SK-N-MC (cell line): ENCODE data around the gene CKLF.
A peak's percentile ranks its signal among the peaks of the same experiment; 100 is the strongest.

Experiments used
- DNase-seq: peaks from one replicate; pipeline ENCODE4 v3.0.0-alpha.2; 2011; ENCODE audit warnings: low read depth, low spot score
- H3K27ac ChIP-seq: fragments of 200-600 bp; sonication (generic); 2 replicates; pipeline ENCODE4 v1.5.1; 2016; ENCODE audit warnings: mixed run types
- H3K36me3 ChIP-seq: fragments of 200-600 bp; sonication (generic); 2 replicates; pipeline ENCODE4 v1.6.1; 2017; ENCODE audit warnings: antibody characterized with exemption, low read length, mixed read lengths; ENCODE audit not compliant: insufficient read depth
- H3K4me3 ChIP-seq: fragments of 200-600 bp; sonication (generic); 2 replicates; pipeline ENCODE4 v1.5.1; 2016
- H3K9ac ChIP-seq: fragments of 200-600 bp; sonication (generic); 2 replicates; pipeline ENCODE4 v1.8.0; 2017; ENCODE audit warnings: mixed run types, mixed read lengths; ENCODE audit not compliant: insufficient read length
- H3K9me3 ChIP-seq: fragments of 200-600 bp; sonication (generic); 2 replicates; pipeline ENCODE4 v1.6.1; 2017; ENCODE audit warnings: low read depth, mild to moderate bottlenecking, antibody characterized with exemption, low read length, moderate library complexity, mixed read lengths
- EZH2 ChIP-seq: fragments of 200-600 bp; sonication (generic); IDR thresholded peaks from one replicate; pipeline ENCODE4 v1.6.1; 2017; ENCODE audit warnings: antibody characterized with exemption
- FOXP2 ChIP-seq: optimal IDR thresholded peaks from 2 replicates; pipeline ENCODE3; 2011; ENCODE audit warnings: mild to moderate bottlenecking, moderate library complexity; ENCODE audit not compliant: insufficient read depth; ENCODE audit errors: extremely low read length, control extremely low read depth
- POLR2AphosphoS5 ChIP-seq: IDR thresholded peaks from 2 replicates; pipeline ENCODE4 v1.6.1; 2012; ENCODE audit warnings: mild to moderate bottlenecking, low read depth, low read length, borderline replicate concordance

CKLF gene

GRCh38 chr16:66552286-66553177 is at the start of gene CKLF:
CKLF (plus strand) TSS chr16:66552576; CDS start chr16:66552716, 140 bp downstream.
- Histone ChIP-seq H3K36me3 (no peaks in the 10 kb centered on the region), H3K9ac (peak within 1 kb of the TSS; percentile 79), H3K4me3 (peak within 1 kb of the TSS; percentile 77), H3K27ac (peak within 1 kb of the TSS; percentile 70; the same call in 1 of the 2 replicates), H3K9me3 (no peaks in the 10 kb centered on the region)
- TF ChIP-seq POLR2AphosphoS5: peak; percentile 72
- no peak for TF ChIP-seq FOXP2
- peak; percentile 8 for DNase-seq

GRCh38 chr16:66503030-66503429 is 49.3 kb upstream of the CKLF start:
- H3K9ac ChIP-seq: no peak overlapping the region
- H3K9me3 ChIP-seq: no peaks in the 10 kb centered on the region
- DNase-seq: no peak
- no peaks in the 10 kb centered on the region for H3K36me3 ChIP-seq
- no peak overlapping the region for H3K27ac ChIP-seq
- TF ChIP-seq EZH2: no peak
- no peak for TF ChIP-seq FOXP2
- no peak for TF ChIP-seq POLR2AphosphoS5
- no peak overlapping the region for H3K4me3 ChIP-seq

GRCh38 chr16:66503612-66504011 is 48.8 kb upstream of the CKLF start:
- Histone ChIP-seq H3K27ac (no peak overlapping the region), H3K36me3 (no peaks in the 10 kb centered on the region), H3K9ac (no peak overlapping the region), H3K9me3 (no peaks in the 10 kb centered on the region), H3K4me3 (no peak overlapping the region)
- DNase-seq: no peak
- TF ChIP-seq POLR2AphosphoS5 (no peak), EZH2 (no peak), FOXP2 (no peak)

- no peak overlapping the region for H3K27ac ChIP-seq
- no peak overlapping the region for H3K4me3 ChIP-seq
- H3K9me3 ChIP-seq: no peaks in the 10 kb centered on the region
- H3K36me3 ChIP-seq: no peaks in the 10 kb centered on the region
- no peak overlapping the region for H3K9ac ChIP-seq
- no peak for TF ChIP-seq POLR2AphosphoS5
- TF ChIP-seq EZH2: no peak
- no peak for TF ChIP-seq FOXP2
- DNase-seq: no peak
Measured at GRCh38 chr16:66507731-66508239, 44.6 kb upstream of the CKLF start.

GRCh38 chr16:66508248-66508913 is 44.0 kb upstream of the CKLF start:
- no peak for TF ChIP-seq POLR2AphosphoS5
- TF ChIP-seq FOXP2: no peak
- no peak for TF ChIP-seq EZH2
- H3K4me3 ChIP-seq: no peak overlapping the region
- no peak overlapping the region for H3K27ac ChIP-seq
- H3K9ac ChIP-seq: no peak overlapping the region
- no peaks in the 10 kb centered on the region for H3K9me3 ChIP-seq
- no peaks in the 10 kb centered on the region for H3K36me3 ChIP-seq
- no peak for DNase-seq

GRCh38 chr16:66508914-66509496 is 43.4 kb upstream of the CKLF start:
- H3K9ac ChIP-seq: no peak overlapping the region
- DNase-seq: no peak
- no peaks in the 10 kb centered on the region for H3K36me3 ChIP-seq
- H3K27ac ChIP-seq: no peak overlapping the region
- no peak for TF ChIP-seq FOXP2
- no peak for TF ChIP-seq EZH2
- TF ChIP-seq POLR2AphosphoS5: no peak
- H3K4me3 ChIP-seq: no peak overlapping the region
- no peaks in the 10 kb centered on the region for H3K9me3 ChIP-seq

GRCh38 chr16:66509576-66509975 is 42.8 kb upstream of the CKLF start:
- DNase-seq: no peak
- Histone ChIP-seq H3K9me3 (no peaks in the 10 kb centered on the region), H3K27ac (no peak overlapping the region), H3K36me3 (no peaks in the 10 kb centered on the region), H3K4me3 (no peak overlapping the region), H3K9ac (no peak overlapping the region)
- TF ChIP-seq FOXP2 (no peak), EZH2 (no peak), POLR2AphosphoS5 (no peak)

GRCh38 chr16:66510298-66510697 is 42.1 kb upstream of the CKLF start:
- Histone ChIP-seq H3K27ac (peak overlapping the region; percentile 91), H3K36me3 (no peaks in the 10 kb centered on the region), H3K4me3 (no peak overlapping the region), H3K9ac (no peak overlapping the region), H3K9me3 (no peaks in the 10 kb centered on the region)
- no peak for DNase-seq
- TF ChIP-seq POLR2AphosphoS5: no peak
- TF ChIP-seq EZH2: no peak
- no peak for TF ChIP-seq FOXP2
